ENCODE results near the gene SLC39A11.

SLC39A11 gene

DNA sequence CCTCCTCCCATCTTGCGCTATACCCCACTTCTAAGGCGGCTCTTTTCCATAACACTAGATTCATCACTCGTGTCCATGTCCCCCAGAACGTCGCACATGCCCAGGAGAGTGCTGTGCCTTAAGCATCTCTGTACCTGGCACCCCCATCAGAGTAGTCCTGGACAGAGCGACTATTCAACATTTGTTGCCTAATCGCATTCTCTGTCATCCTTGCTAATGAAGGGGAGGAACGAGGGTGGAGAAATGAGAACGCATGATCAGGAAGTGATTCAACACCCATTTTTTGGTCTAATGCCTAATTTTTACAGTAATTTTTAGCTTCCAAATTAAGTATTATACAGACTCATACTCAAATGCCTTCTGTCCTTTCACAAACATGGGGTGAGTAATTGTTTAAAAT lies 53.2 kb downstream of the SLC39A11 start:
- no peak for DNase-seq

DNA sequence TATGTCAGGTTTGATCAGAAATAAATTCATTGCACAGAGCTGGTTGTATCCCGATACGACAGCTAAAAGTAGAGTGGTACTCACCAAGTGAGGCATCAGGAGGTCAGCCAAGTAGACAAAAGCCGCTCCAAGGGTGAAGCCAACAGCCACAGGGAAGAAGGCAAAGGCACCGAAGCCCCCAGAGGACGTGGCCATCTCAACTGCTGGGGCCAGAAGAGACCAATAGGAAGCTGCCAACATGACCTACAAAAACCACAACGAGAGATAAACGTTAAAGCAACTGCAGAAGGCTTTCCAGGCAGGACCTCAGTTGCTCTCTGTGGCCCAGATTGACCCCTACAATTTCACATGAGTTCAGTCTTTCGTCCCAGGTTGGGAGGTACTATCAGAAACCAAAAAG lies 61.0 kb downstream of the SLC39A11 start:
- no peak for DNase-seq

DNA sequence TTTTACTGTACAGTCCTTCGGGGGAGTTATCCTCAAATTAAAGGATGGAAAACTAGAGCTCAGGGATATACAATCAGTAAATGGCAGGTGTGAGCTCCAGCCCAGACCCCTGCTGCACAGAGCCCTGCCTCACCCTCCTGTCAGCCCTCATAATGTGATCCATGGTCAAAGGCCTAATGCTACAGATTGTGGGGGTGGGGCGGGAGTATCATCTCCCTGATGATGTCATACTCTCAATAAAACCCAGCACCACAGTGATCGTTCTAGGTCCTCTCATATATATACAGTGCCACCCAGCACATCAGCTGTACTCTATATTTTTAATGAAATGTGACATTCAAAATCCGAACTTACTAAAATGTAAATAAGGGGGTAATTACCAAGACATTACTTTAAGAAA lies 61.5 kb downstream of the SLC39A11 start:
- DNase-seq = peak; percentile 62

DNA sequence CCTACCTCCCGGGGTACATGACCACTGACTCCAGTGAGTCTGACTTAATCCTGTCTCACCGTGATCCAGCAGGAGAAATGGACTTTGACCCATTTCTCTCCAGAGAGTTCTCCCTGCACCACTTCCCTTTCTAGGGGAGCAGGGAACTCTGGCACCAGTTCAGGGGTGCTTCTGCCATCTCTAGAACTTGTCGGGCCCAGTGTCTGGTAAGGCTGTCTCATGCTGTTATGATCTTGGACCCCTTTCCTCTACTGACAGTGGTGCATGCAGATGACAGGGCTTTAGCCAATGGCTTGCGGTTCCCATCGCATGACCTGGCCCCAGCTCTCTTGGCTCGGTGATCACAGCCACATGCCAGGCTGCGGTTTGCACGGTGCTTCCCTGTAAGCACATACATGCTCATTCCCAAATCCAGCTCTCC lies 62.0 kb downstream of the SLC39A11 start:
- DNase-seq = no peak

DNA sequence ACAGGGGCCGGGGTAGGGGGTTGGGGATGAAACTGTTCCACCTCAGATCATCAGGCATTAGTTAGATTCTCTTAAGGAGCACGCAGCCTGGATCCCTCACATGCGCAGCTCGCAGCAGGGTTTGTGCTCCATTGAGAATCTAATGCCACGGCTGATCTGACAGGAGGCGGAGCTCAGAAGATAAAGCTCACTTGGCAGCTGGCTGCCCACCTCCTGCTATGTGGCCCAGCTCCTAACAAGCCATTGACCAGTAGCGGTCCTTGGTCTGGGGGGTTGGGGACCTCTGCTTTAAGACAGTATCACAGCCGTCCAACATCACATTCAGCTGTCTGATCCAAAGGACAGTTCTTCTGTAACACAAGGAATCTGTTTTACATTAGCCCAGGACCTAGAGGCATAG lies 62.5 kb downstream of the SLC39A11 start:
- peak; percentile 35 for DNase-seq

DNA sequence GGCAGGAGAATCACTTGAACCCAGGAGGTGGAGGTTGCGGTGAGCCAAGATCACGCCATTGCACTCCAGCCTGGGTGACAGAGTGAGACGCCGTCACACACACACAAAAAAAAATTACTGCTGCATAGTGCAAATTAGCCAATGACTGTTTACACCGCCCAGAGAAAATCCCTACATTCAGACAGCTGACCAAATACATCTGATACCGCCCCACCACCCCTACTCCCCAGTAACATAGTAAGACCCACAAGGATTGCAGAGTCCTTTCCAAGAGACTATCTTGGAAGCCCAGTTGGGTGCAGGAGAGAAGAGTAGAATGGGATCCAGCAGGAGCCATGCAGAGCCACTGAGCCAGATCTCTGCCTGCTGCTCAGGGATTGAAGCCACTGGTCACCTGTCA lies 63.5 kb downstream of the SLC39A11 start:
- DNase-seq = no peak

DNA sequence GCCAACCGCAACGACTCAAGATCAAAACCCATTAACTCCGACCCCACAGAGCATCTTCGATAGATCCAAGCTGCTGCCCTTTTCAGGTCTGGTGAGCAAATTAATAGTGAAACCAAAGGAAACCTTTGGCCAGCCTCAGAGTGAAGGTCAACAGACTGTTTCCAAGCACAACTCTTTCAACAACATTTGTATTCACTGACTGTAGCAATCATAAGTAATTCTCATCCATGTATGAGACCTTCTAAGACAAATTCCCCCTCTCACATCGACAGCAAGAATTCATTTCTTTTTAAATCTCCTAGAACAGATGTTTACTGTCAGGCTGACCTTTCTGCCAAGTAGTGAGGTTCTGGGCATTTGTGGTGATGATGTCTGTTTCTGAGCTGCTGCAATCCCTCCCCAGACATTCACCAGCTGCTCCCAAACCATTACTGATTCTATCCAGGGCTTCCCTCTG lies 64.2 kb downstream of the SLC39A11 start:
- DNase-seq = peak; percentile 52

DNA sequence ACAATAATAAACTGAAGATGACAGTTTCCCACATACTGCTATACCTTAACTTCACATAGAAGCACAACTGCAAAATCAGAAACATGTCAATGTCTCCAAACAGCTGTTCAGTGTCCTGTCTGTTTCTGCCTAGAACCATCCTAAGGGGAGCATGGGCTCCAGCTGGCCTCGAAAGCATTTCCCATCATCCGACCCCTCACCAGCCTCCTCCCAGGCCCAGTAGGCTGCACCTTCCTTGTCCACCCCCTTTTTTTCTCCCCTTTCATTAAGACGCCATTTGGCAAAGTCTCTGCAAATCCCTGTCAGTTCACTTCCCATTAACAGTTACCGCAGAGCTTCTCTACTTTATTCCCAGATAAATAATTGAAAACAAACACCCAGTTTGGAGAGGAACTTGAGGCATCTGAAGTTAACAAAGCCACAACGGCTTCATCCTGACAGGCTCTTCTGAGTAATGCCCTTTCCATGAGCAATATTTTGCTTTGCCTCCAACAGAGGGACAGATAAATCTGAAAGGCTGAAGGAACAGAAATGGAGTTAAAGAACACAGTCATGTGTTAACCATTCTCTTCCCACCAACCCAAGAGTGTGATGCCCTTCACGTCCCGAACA lies 65.3 kb downstream of the SLC39A11 start:
- DNase-seq = no peak

DNA sequence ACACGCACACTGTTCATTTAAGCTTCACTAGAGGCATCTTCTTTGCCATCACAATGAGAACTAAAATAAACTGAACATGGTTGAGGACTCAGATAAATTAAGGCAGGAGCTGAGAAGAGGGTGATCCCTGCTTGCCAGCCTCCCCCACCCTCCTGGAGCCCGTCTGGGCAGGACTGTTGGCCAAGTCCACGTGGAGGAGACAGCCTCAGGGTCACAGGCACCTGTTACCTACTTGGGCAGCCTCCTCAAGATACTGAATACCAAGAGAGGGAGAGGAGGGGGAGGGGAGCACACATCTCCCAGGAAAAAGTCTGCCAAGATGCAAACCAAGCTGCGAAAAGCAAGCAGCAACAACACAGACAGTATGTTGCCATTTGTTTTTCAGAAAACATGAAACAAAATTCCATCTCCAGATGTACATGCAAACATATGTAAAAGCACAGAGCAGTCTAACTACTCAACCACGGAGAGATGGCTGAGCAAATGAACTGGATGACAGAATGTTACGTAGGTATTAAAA lies 67.4 kb downstream of the SLC39A11 start:
- DNase-seq = no peak

DNA sequence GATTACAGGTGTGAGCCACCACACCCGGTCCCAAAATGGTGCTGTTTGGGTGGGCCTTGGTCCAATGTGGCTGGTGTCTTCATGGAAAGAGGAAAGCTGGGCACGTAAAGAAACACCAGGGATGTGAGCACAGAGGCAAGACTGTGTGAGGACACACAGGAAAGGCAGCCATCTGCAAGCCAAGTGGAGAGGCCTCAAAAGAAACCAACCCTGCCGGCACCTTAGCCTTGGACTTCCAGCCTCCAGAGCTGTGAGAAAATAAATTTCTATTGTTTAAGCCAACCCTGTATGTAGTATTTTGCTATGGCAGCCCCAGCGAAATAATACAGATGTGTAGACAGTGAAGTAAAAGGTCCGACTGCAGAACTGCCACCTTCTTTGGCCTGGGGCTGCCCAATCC lies 68.7 kb downstream of the SLC39A11 start:
- DNase-seq = no peak

DNA sequence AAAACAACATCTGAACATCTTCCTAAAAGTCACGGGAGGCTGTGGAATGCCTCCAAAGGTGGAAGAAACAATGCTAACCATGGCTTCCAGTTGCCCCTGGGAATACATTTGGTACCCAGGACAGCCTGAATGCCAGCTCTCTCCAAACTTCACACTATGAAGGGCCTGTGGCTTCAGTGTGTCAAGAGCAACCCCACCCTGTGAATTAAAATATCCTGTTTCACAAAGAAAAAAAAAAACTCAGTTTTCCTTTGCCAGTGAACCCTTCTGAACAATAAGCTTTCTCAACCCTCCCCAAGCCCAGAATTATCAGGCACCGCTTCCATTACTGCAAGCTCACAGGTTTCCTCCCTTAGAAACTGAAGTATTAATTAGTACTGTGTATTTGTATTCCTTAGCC lies 69.8 kb downstream of the SLC39A11 start:
- DNase-seq = no peak

DNA sequence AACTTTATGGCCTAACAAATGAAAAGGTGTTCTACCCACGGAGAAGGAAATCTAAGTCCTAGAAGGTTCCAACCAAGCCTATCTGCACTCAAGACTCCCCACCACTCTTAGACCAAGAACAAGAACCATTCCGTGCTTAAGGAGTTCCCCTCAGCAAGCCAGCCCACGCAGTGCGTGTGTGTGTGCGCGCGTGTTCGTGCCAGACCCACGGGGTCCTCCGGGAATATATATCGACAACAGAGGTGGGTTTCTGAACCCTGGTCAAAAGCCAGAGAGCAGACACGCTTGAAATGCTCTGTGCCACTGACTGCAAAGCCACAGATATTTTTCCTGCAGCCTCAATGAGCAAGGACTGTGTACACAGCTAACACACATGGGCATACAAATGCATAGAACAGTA lies 70.7 kb downstream of the SLC39A11 start:
- no peak for DNase-seq

DNA sequence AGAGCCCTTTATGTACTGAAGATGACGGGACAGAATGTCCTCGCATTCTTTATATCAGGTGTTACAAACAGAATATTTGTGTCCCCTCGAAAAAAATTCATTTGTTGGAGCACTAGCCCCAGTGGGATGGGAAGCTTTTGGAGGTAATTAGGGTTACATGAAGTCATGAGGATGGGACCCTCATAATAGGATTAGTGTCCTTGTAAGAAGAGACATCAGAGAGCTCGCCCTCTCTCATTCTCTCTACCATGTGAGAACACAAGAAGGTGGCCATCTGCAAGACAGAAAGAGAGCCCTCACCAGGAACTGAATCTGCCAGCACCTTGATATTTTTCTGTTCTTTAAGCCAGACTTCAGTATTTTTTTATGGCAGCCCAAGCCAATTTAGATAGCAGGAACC lies 72.4 kb downstream of the SLC39A11 start:
- no peak for DNase-seq

DNA sequence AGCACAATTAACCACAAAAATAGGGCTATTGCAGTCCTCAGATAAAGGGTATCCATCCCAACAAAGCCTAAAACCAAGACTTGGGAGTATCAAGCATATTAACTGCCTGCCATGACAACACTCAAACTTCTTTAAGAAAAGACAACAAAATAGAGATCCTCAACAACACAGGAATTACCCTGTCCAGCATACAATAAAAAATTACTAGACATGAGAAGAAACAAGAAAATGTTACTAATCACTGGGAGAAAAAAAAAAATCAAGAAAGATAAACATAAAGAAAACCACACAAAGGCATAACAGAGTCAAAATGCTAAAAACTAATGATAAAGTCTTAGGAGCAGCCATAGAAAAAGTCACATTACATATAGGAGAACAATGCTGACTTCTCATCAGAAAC lies 73.9 kb downstream of the SLC39A11 start:
- no peak for DNase-seq

DNA sequence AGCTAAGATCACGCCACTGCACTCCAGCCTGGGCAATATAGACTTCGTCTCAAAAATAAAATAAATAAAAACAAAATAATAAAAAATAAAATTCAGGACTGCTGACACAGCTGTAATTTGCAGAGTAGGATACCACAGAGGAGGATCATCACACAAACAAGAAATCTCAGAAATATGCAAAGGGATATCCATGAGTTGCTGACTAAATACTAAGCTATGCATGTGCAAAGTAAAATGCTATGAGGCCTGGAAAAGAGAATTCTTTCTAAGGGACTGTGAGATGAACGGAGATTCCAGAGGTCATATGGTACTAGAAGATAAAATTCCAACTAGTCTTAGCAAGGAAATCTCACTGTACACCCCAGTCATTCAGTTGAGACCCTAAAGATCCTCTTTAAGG lies 74.8 kb downstream of the SLC39A11 start:
- no peak for DNase-seq

DNA sequence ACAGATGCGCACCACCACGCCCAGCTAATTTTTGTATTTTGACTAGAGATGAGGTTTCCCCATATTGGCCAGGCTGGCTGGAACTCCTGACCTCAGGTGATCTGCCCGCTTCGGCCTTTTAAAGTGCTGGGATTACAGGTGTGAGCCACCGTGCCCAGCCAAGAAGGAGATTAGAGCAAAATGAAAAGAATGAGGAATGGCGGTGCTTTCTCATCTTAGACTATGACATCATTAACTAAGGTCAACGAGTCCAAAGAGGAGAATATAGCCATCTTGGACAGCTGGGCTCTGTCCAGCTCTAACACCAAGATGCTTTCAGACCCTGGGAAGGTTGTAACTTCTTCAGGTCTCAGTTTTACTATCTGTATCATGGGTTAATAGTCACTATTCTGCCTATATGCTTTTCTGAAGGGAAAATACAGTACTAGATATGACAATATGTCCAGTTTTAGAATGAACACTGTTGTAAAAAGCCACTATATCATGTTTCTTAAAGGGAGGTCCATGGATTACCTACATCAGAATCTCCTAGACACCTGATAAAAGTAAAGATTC lies 76.7 kb downstream of the SLC39A11 start:
- DNase-seq = no peak

DNA sequence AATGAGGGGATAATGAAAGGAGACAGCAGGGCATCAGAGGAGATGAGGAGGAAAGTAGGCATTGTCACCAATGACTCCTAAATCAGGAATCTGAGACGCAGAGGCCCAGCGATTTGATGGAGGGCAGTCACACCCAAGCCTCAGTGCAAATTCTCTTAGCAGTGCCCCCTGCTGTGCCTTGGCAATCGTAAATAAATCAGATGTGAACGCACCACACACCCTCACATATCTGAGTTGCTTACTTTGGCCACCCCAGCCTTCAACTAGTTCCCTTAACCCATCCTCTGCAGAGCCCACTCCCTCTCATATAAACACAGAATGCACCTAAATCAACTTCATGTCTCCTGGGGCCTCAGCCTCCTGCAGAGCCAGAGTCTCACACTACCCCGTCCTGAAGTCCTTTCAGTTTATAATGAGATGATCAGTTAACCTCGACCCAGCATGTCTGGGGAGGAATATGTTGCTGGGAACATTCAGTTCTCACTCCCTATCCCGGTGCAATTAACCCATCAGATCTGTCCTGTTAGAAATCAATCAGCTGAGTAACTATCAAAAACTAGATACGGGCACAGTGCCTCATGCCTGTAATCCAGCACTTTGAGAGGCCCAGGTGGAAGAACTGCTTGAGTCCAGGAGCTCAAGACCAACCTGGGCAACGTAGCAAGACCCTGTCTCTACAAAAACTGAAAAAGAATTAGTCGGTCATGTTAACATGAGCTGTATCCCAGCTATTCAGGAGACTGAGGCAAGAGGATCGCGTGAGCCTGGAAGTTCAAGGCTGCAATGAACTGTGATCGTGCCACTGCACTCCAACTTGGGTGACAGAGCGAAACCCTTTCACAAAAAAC lies 78.4 kb downstream of the SLC39A11 start:
- DNase-seq = no peak

DNA sequence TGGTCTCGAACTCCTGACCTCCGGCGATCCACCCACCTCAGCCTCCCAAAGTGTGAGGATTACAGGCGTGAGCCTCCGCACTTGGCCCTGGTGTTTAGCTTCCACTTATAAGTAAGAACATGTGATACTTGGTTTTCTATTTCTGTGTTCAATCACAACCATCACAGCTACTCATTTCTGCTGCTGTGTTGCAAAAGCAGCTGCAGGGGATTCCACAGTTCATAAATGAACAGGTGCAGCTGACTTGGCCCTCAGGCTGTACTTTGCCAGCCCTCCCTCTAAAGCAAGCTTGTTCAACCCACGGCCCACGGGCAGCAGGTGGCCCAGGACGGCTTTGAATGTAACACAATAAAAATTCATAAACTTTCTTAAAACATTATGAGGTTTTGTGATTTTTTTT lies 79.2 kb downstream of the SLC39A11 start:
- DNase-seq = no peak

DNA sequence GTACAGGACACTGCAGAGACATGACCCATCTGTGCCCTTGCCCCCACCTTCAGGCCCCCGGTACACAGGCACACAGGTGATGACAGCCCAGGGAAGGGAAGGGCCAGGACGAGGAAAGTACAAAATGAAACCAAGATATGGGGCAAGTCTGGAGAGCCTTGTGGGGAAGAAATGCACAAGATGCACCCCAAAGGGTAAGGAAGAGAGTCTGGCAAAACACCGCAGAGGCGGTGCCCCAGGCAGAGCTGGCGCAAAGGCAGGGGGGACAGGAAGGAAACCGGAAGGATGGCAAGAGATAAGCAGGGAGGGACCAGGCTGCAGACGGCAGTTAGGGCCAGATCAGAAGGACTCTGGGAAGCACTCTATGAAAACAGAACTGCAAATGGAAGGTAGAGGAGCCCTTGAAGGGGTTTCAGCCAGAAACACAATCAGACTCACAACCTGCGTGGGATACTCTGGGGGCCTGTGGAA lies 81.4 kb downstream of the SLC39A11 start:
- DNase-seq = no peak

DNA sequence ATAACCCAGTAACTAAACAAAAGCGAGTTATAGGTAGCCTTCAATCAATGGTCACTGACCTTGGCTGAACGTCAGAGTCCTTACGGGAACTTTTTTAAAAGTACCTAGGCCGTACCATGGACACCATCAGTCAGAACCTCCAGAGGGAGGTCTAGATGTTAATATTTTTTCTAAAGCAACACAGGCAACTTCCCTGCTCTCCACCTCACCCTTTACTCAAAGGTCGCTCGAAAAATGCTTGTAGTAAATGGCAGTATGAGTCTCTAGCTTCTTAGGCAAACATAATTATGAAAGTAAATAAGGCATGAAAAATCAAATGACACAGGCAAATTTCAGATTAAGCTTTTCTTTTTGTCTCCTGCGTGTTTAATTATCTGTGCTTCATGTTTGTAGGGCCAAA lies 82.1 kb downstream of the SLC39A11 start:
- no peak for DNase-seq

DNA sequence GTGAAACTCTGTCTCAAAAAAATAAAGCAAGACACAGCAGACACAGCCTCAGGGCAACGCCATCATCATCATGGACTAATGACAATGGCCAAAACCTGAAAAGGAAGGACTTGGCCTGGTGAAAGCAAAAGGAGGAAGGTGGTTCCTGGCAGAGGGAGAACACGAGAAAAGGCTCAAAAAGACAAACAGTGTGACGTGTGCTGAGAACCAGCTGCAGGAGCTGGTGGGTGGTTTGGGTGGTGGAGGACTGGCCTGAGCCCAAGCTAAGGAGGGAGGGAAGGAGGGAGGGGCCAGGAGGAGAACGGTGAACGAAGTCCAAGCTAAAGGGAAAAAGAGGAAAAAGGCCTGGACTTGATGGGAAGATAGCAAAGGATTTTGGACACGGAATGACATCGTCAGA lies 85.1 kb downstream of the SLC39A11 start:
- no peak for DNase-seq

DNA sequence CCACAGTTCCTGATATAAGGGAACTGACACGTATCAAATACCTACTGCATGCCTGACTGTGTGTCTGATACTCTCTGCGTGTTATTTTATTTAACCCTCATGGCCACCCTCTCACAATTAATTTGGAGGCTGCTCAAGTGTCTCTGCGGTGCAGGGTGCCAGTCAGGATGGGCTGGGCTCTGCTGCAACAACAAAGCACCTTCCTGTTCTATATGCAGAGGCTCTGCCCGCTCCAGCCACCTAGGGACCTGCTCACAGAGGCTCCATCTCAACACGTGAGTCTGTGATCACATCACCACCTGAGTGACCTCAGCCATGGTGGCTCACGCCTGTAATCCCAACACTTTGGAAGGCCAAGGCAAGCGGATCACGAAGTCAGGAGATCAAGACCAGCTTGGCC lies 87.1 kb downstream of the SLC39A11 start:
- DNase-seq = no peak

DNA sequence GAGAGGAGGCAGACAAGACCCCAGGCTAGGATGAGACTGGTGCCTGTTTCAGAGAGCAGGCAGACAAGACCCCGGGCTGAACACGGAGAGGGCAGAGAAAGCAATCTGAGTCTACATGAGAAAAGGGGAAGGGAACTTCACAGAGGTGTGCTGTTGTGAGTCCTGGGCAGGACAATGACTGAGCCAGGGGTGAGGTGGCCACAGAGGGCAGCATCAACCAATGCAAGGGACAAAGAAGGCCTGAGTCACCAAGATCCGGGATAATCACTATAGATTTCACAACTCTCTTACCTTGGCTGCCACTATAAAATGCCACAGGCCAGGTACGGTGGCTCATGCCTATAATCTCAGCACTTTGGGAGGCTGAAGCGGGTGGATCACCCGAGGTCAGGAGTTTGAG lies 89.0 kb downstream of the SLC39A11 start:
- no peak for DNase-seq

DNA sequence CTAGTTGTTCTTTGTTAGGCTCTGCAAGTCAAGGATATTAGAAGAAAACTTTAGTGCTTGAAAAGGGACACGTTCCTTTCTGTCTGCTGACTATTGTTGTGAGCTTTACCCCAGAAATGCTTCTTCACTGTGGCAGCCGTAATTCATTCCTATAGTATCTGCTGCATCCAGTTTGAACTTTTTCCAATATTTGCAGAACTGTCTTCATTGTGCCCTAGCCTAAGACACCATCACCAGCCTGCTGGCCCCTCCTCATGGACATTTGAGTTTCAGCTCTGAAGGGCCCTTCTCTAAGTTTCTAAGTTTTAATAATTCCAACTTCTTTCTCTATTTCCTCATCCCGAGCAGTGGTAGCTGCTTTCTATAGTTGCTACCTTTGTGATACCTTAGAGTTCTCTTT lies 91.7 kb downstream of the SLC39A11 start:
- DNase-seq = no peak

All from NCI-H524 treated with DMSO at 0.1 percent for 48 hours (cell line).